Right renal cortex interstitium (tissue), 3 donors: ENCODE results near the gene INSR. TPM values are rescaled to one million over a fixed set of nuclear protein-coding genes. Genes with fewer than 3 reads are reported as not detected.
"Not testable (repeated sequence)": the region's sequence is repeated elsewhere in the genome, so short reads cannot be mapped to it uniquely, and the experiment has no call there.

Source experiments
- DNase-seq, 3 donors: peaks; one replicate each; pipeline ENCODE4 v3.0.0-alpha.2; 2013; ENCODE audit warnings: low read depth in 3 of 3, low spot score in 2 of 3
- polyA plus RNA-seq, 3 donors: library from polyadenylated mRNA; unstranded; fragments of 120-200 nt; gene quantifications; one replicate each; pipeline ENCODE4 v1.2.1, GENCODE V29; 2013; ENCODE audit not compliant: insufficient read length in 3 of 3

Gene INSR
- polyA plus RNA-seq, 3 donors: 24.8 to 29.2 (median 26.4) TPM

- no peak for DNase-seq
Measured at GRCh38 chr19:7149956-7150705, 144.1 kb downstream of the INSR start.

GRCh38 chr19:7147119-7147675, 147.0 kb downstream of the INSR start:
- not testable (repeated sequence) for DNase-seq

DNA sequence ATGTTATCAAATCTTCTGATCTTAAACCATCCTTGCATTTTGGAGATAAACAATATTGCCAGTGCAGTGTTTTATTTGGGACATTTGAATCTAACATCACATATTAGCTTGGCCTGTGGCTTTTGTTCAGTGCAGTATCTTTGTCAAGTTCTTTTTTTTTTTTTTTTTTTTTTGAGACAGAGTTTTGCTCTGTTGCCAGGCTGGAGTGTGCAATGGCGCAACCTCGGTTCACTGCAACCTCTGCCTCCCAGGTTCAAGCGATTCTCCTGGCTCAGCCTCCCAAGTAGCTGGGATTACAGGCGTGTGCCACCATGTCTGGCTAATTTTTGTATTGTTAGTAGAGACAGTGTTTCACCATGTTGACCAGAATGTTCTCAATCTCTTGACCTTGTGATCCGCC, 148.1 kb downstream of the INSR start:
- DNase-seq: not testable (repeated sequence)

GRCh38 chr19:7145494-7145893, 148.7 kb downstream of the INSR start:
- no peak for DNase-seq

DNA sequence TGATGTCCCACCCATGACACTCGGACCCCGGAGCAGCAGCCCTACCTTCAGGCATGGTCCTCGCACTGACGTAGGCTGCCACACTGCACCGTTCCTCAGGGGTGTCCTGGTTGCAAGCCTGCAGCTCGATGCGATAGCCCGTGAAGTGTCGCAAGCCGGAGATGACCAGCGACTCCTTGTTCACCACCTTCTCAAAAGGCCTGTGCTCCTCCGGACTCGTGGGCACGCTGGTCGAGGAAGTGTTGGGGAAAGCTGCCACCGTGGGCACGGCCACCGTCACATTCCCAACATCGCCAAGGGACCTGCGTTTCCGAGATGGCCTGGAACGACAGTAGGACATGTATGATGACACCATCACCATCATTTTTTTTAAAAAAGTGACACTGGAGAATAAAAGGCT, 151.4 kb downstream of the INSR start:
- no peak for DNase-seq

- no peak for DNase-seq
Measured at GRCh38 chr19:7140137-7140536, 154.1 kb downstream of the INSR start.

GRCh38 chr19:7139095-7139494, 155.1 kb downstream of the INSR start:
- no peak for DNase-seq

DNA sequence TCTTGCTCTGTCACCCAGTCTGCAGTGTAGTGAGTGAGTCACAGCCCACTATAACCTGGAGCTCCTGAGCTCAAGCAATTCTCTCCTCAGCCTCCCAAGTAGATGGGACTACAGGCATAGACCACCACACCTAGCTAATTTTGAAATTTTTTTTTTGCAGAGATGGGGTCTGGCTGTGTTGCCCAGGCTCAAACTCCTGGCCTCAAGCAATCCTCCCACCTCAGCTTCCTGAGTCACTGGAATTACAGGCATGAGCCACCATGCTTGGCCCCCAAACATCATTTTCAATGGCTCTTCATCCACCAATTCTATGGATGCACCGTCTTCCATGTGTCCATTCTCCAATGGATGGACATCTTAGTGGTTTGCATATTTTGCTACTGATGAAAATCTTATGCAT, 155.8 kb downstream of the INSR start:
- no peak for DNase-seq

DNA sequence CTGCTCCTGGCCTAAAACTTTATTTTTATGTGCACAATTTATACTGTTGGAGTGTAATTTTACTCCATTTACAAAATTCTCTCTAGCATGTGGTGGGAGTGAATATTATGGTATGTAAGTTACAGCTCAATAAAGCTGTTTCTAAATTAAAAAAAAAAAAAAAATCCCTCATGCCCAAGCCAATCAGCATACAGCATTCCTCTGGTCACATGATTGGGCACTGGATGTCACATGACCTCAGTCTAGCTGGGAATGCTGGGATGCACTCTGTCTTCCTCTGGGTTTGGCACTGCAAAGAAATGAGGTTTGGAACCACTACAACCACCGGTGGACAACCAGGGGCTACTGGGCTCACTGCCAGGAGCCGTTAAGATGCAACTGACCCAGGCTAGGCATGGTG, 157.1 kb downstream of the INSR start:
- DNase-seq: no peak

DNA sequence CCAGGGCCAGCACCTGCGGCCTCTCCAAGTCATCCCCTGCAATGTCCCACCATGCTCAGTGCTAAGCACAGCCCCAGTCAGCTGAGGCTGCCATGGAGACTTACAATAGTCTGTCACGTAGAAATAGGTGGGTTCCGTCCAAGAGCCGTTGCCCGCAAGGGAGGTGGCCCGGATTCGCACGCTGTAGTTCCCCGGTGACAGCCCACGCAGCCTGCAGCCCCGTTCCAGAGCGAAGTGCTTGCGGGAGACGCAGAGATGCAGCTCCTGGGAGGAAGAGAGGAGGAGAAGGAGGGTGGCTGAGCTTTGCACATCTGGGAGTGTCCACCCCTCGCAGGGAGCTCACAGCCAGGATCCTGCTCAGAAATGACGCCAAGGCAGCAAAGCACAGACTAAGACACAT, 162.2 kb downstream of the INSR start:
- no peak for DNase-seq

- DNase-seq: no peak
Measured at GRCh38 chr19:7130043-7130442, 164.2 kb downstream of the INSR start.

GRCh38 chr19:7126132-7126531, 168.1 kb downstream of the INSR start:
- no peak for DNase-seq

GRCh38 chr19:7125221-7125620, 169.0 kb downstream of the INSR start:
- no peak for DNase-seq

- DNase-seq: no peak
Measured at GRCh38 chr19:7124782-7125181, 169.4 kb downstream of the INSR start.

- no peak for DNase-seq
Measured at GRCh38 chr19:7122701-7123100, 171.5 kb downstream of the INSR start.

DNA sequence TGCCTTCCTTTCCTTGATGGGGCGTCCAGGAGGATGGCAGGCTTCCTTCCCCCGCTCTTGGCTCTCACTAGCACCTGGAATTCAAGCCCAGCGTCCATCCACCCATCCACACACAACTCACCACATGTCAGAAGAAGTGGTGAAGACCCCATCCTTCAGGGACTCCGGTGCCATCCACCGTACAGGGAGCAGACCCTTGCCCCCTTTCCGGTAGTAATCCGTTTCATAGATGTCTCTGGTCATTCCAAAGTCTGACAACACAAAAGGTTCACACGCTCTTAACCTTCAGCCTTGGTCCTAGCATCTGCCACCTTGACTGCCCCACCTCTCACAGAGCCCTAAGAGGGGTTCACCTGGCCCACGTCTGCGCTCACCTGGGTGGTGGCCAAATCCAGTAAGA, 173.7 kb downstream of the INSR start:
- no peak for DNase-seq

DNA sequence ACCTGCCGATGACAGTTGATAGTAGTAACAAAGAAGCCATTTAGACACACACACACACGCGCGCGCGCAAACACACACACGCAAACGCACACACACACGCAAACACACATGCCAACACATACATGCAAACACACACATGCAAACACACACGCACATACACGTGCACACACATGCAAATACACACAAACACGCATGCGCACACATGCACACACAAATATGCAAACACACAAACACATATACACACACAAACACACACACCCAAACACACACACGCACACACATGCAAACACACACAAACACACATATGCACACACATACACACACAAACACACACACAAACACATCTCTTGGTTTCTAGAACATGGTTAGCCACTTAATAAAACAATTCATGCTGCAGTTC, 174.6 kb downstream of the INSR start:
- DNase-seq: no peak

DNA sequence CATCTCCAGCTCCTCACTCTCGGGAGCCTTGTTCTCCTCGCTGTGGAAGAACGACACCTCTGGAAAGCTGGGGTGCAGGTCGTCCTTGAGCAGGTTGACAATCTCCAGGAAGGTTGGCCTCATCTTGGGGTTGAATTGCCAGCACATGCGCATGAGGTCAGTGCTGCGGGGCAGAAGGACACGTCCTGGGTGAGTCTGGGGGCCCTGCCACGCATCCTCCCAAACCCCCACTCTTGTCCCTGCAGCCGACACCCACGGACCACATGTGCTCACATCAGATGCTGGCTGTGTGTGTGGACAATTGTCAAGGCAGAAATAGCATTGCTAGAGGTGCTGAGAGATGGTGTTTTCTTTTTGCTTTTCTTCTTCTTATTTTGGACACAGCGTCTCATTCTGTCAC, 177.0 kb downstream of the INSR start:
- DNase-seq: no peak

DNA sequence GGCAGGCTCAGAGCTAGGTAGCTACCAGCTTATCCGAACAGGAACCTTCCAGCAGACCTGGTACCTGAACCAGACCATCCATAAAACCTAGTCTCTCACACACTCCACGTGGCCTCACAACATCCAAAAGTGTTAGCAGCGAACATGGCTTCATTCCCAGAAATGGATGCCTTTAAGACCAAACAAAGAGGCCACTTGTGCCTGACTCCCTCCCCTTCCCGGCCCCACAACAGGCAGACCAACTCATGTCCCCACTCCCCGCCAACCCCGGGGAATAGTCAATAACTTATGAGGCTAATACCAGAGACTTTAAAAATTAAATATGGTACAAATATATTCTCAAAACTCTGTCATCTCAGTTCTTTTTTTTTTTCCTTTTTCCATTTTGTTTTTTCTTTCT, 178.5 kb downstream of the INSR start:
- DNase-seq: no peak

- DNase-seq: no peak
Measured at GRCh38 chr19:7113233-7113632, 181.0 kb downstream of the INSR start.

- no peak for DNase-seq
Measured at GRCh38 chr19:7112675-7113074, 181.5 kb downstream of the INSR start.

- no peak for DNase-seq
Measured at GRCh38 chr19:7109678-7110289, 184.4 kb downstream of the INSR start.
